K562 (cell line): ENCODE measurements around the gene SCN5A. TPM values are rescaled to one million over a fixed set of nuclear protein-coding genes. Genes with fewer than 3 reads are reported as not detected.

ENCODE experiments used
- ATAC-seq: fragments of 200-7000 bp; cut with Tn5 transposase; 3 replicates; pipeline ENCODE4 v1.9.1; 2020; ENCODE audit warnings: moderate library complexity
- BruUV-seq: library from RNA; stranded (reverse); fragments of 400-500 nt; replicated peaks from 2 replicates; lab custom pipeline; 2021; lab: Mats Ljungman, UMichigan
- CTCF ChIA-PET: fragments of 300-600 bp; formaldehyde crosslinking; extraction: SDS; loops from one replicate; lab custom pipeline; 2021; ENCODE audit warnings: low intra/inter-chr PET ratio; lab: Yijun Ruan, JAX
- POLR2A ChIA-PET: fragments of 300-600, 350-650 bp; sonication (Branson Sonifier 250); formaldehyde crosslinking; extraction: SDS; loops from one replicate; lab custom pipeline; 2021; ENCODE audit warnings: antibody characterized with exemption, inconsistent platforms; lab: Yijun Ruan, JAX
- DNase-seq, 4 experiments: peaks; one replicate each; pipeline versions ENCODE4 v3.0.0 to v3.0.0-alpha.2; 2011 to 2018; ENCODE audit warnings: low spot score in 3 of 4, mixed read lengths in 3 of 4; ENCODE audit errors: extremely low read depth in 1 of 4
- FAIRE-seq: peaks from 2 replicates; lab custom pipeline; 2011; peaks lifted over from hg19 to GRCh38; lab: Jason Lieb, UNC
- H2AFZ ChIP-seq: 2 replicates; pipeline ENCODE4 v1.6.0; 2011; ENCODE audit warnings: low read depth, low read length, control low read depth, inconsistent platforms
- H3K27ac ChIP-seq: fragments of 200-600 bp; 3 replicates; pipeline ENCODE4 v1.8.0; 2011; ENCODE audit warnings: low read depth, mild to moderate bottlenecking, control low read depth, inconsistent platforms, low read length, moderate library complexity, mixed read lengths; ENCODE audit errors: extremely low read depth
- H3K27me3 ChIP-seq, 2 experiments: fragments of 300-600 bp in 1 of 2; 2 replicates in 1 of 2; 3 replicates in 1 of 2; pipeline versions ENCODE4 v1.6.0 to v1.8.0; 2011; ENCODE audit warnings: inconsistent platforms in 2 of 2, low read length in 2 of 2, mild to moderate bottlenecking in 1 of 2, mixed read lengths in 1 of 2, moderate library complexity in 1 of 2; ENCODE audit not compliant: control insufficient read depth in 2 of 2, insufficient read depth in 2 of 2
- H3K36me3 ChIP-seq: fragments of 300-600 bp; 3 replicates; pipeline ENCODE4 v1.8.0; 2011; ENCODE audit warnings: mild to moderate bottlenecking, low read length, inconsistent platforms; ENCODE audit not compliant: control insufficient read depth, insufficient read depth
- H3K4me1 ChIP-seq, 2 experiments: fragments of 200-600 bp in 1 of 2; replicated peaks in 1 of 2; 2 replicates in 1 of 2; 3 replicates in 1 of 2; pipeline versions ENCODE4 v1.5.1 to v1.8.0; 2011; ENCODE audit warnings: inconsistent platforms in 2 of 2, low read length in 2 of 2, mild to moderate bottlenecking in 1 of 2, mixed read lengths in 1 of 2, moderate library complexity in 1 of 2; ENCODE audit not compliant: control insufficient read depth in 2 of 2, insufficient read depth in 2 of 2
- H3K4me2 ChIP-seq: 2 replicates; pipeline ENCODE4 v1.6.1; 2011; ENCODE audit warnings: low read length, control low read depth, inconsistent platforms, mixed read lengths; ENCODE audit not compliant: insufficient read depth
- H3K4me3 ChIP-seq: fragments of 200-600 bp; sonication (generic), shearing (Covaris generic); 2 replicates; pipeline ENCODE4 v1.5.1; 2016; ENCODE audit warnings: control low read depth, inconsistent platforms
- H3K79me2 ChIP-seq: fragments of 200-600 bp; 3 replicates; pipeline ENCODE4 v1.8.0; 2011; ENCODE audit warnings: low read length, inconsistent platforms; ENCODE audit not compliant: control insufficient read depth, insufficient read depth
- H3K9ac ChIP-seq, 2 experiments: 2 replicates each; pipeline versions ENCODE4 v1.6.0 to v1.6.1; 2011; ENCODE audit warnings: low read depth in 2 of 2, low read length in 2 of 2, control low read depth in 1 of 2, inconsistent platforms in 1 of 2, mild to moderate bottlenecking in 1 of 2, mixed read lengths in 1 of 2; ENCODE audit not compliant: insufficient read depth in 1 of 2
- H3K9me1 ChIP-seq: one replicate; pipeline ENCODE4 v1.6.0; 2011; ENCODE audit warnings: inconsistent platforms, mild to moderate bottlenecking, low read length, moderate library complexity; ENCODE audit not compliant: control insufficient read depth, insufficient read depth
- H3K9me3 ChIP-seq: replicated peaks from 2 replicates; pipeline ENCODE4 v1.5.1; 2011; ENCODE audit warnings: low read depth, low read length, inconsistent platforms; ENCODE audit not compliant: control insufficient read depth, insufficient read depth
- H4K20me1 ChIP-seq: replicated peaks from 2 replicates; pipeline ENCODE4 v1.6.1; 2011; ENCODE audit warnings: low read length, inconsistent platforms, mixed read lengths; ENCODE audit not compliant: control insufficient read depth, insufficient read depth
- E2F8 ChIP-seq: fragments of 450-650 bp; IDR thresholded peaks from 2 replicates; pipeline ENCODE4 v1.7.1; 2018; ENCODE audit warnings: mild to moderate bottlenecking, low read depth; ENCODE audit not compliant: partially characterized antibody
- RBM34 ChIP-seq: fragments of 200-400 bp; formaldehyde crosslinking; IDR thresholded peaks from 2 replicates; pipeline ENCODE4 v1.6.1; 2018; ENCODE audit warnings: low read length, borderline replicate concordance; ENCODE audit not compliant: insufficient read depth
- SMARCC2 ChIP-seq: fragments of 450-650 bp; IDR thresholded peaks from 2 replicates; pipeline ENCODE4 v1.6.1; 2017; ENCODE audit warnings: antibody characterized with exemption, moderate library complexity, mild to moderate bottlenecking, low read depth
- TGIF2 ChIP-seq: sonication (generic); formaldehyde crosslinking; IDR thresholded peaks from 2 replicates; pipeline ENCODE4 v1.8.1; 2022; ENCODE audit warnings: mild to moderate bottlenecking, missing genetic modification reagents, moderate library complexity
- WGBS: fragments of 100-300 bp; shearing (Covaris generic); methylation state at CpG from one replicate; pipeline ENCODE4 v1.1.6; 2016; ENCODE audit warnings: low coverage, mixed read lengths; ENCODE audit not compliant: insufficient coverage; ENCODE audit errors: missing lambda C conversion rate; 5-methylcytosine and 5-hydroxymethylcytosine counted together
- in situ Hi-C: fragments of 300-500 bp; cut with MboI; formaldehyde crosslinking; loops from 4 replicates; pipeline ENCODE4 v1.15.0; 2018; ENCODE audit warnings: inconsistent platforms, mixed read lengths
- intact Hi-C: fragments of 100-400 bp; cut with micrococcal nuclease; formaldehyde crosslinking; loops from 2 replicates; pipeline ENCODE4 v1.14.2; 2022
- polyA plus RNA-seq, 8 experiments: library from polyadenylated mRNA; depleted of rRNA in 4 of 8; stranded (reverse) in 5 of 8; unstranded in 3 of 8; fragments of >200 nt; fragmentation: Nextera tagmentation in 2 of 8; fragmentation: Illumina TruSeq in 1 of 8; extraction: Ambion mirVana in 2 of 8; extraction: Trizol in 1 of 8; gene quantifications; 2 replicates each; pipeline versions ENCODE4 v1.2.1 to v1.2.3, GENCODE V29; 2011 to 2014; ENCODE audit warnings: inconsistent platforms in 1 of 8, missing spikeins in 1 of 8
- total RNA-seq, 7 experiments: library from RNA; depleted of rRNA in 6 of 7; stranded (reverse); fragments of >200 nt in 6 of 7; fragmentation: Illumina TruSeq in 2 of 7; extraction: Trizol in 2 of 7; gene quantifications; 2 replicates each; pipeline versions ENCODE4 v1.2.1 to v1.2.3, GENCODE V29; 2011 to 2021; ENCODE audit warnings: low replicate concordance in 1 of 7
- TF ChIP-seq, protein P1 (sequence below): fragments of 450-650 bp; formaldehyde crosslinking; IDR thresholded peaks from 2 replicates; pipeline ENCODE4 v1.4.0; 2022; ENCODE audit warnings: mild to moderate bottlenecking, moderate library complexity

Gene SCN5A
- total and polyA plus RNA-seq, 9 of the 15 experiments (the other 6 are each of a cell fraction or from before 2014, with no cell fraction given) = 0.07 to 1.4 (median 0.21) TPM; not detected in 2

DNA sequence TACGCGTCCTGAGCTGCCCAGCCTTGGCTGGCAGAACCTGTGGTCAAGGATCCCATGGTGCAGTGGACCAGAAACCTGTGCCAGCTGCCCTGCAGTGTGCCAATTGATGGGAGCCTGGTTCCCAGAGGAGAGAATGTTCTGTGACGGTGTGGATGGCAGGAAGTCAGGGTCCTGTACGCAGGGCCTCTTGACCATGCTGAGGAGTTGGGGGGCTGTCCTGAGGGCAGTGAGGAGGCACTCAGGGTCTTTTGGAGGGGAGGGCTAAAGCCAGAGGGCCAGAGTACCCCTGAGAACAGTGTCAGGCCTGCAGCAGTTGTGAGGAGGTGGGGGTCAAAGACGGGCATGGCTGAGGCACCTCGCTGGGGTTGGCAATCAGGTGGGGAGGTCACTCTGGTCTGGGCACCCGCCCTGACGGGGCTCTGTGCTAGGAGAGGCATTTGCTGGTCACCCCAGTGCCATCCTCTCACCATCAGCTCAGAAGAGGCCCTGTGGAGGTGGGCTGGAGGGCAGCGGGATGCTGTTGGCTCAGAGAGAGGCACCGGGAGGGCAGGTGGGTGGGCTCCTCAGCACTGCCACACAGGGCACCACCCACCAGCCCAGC, 61.0 kb downstream of the SCN5A start:
- Histone ChIP-seq H2AFZ (no peak overlapping the region), H3K9me1 (no peaks in the 10 kb centered on the region), H3K36me3 (no peaks in the 10 kb centered on the region), H3K4me2 (no peak overlapping the region), H3K27ac (no peak overlapping the region), H3K79me2 (no peaks in the 10 kb centered on the region), H3K4me1 (no peaks in the 10 kb centered on the region), H4K20me1 (no peaks in the 10 kb centered on the region; the same call in 1 of the 2 replicates), H3K27me3 (peaks cover 0 to 32% of the 10 kb centered on the region in 2 experiments; a peak in 3 of 5 replicates), H3K9me3 (no peaks in the 10 kb centered on the region), H3K4me3 (no peak overlapping the region), H3K9ac (no peak overlapping the region)
- in situ Hi-C loops (no loop called here), intact Hi-C loops (no loop called here)
- WGBS = 4% methylated on average over 10 of the region's 10 CpGs
- DNase-seq = no peak
- TF ChIP-seq SMARCC2 = no peak
- no peak for TF ChIP-seq TGIF2 (CRISPR knock-in tag)
- TF ChIP-seq, protein P1, sequence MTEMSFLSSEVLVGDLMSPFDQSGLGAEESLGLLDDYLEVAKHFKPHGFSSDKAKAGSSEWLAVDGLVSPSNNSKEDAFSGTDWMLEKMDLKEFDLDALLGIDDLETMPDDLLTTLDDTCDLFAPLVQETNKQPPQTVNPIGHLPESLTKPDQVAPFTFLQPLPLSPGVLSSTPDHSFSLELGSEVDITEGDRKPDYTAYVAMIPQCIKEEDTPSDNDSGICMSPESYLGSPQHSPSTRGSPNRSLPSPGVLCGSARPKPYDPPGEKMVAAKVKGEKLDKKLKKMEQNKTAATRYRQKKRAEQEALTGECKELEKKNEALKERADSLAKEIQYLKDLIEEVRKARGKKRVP = no peak
- TF ChIP-seq RBM34 = no peak
- TF ChIP-seq E2F8 = no peak
- ChIA-PET POLR2A (no interaction called here), CTCF (no interaction called here)
- ATAC-seq = no peak
- BruUV-seq = no TSS peak
- no peak for FAIRE-seq
